Lower lobe of right lung (tissue), 2 donors: ENCODE results near the gene AOC2. TPM values are rescaled to one million over a fixed set of nuclear protein-coding genes. Genes with fewer than 3 reads are reported as not detected.
"Not testable (repeated sequence)": the region's sequence is repeated elsewhere in the genome, so short reads cannot be mapped to it uniquely, and the experiment has no call there.

Source experiments
- ATAC-seq, 2 donors: fragments of 200-7000 bp; cut with Tn5 transposase; one replicate each; pipeline ENCODE4 v1.9.1; 2020 to 2022; ENCODE audit warnings: mild to moderate bottlenecking in 2 of 2, moderate library complexity in 2 of 2
- DNase-seq: peaks from one replicate; pipeline ENCODE4 v3.0.0-alpha.2; 2020
- H3K27ac ChIP-seq: fragments of 200-600 bp; one replicate; pipeline ENCODE4 v1.8.0; 2022
- H3K27me3 ChIP-seq: fragments of 200-600 bp; one replicate; pipeline ENCODE4 v1.8.0; 2022; ENCODE audit warnings: low read depth
- H3K36me3 ChIP-seq: fragments of 200-600 bp; one replicate; pipeline ENCODE4 v1.8.0; 2022; ENCODE audit warnings: mild to moderate bottlenecking
- H3K4me1 ChIP-seq: fragments of 200-600 bp; one replicate; pipeline ENCODE4 v1.8.0; 2022
- H3K4me3 ChIP-seq: fragments of 200-600 bp; one replicate; pipeline ENCODE4 v1.8.0; 2022; ENCODE audit warnings: mild to moderate bottlenecking
- H3K9me3 ChIP-seq: fragments of 200-600 bp; one replicate; pipeline ENCODE4 v1.8.0; 2022
- intact Hi-C: fragments of 100-400 bp; cut with DNase I; formaldehyde crosslinking; loops from one replicate; pipeline ENCODE4 v1.11.0; 2022
- total RNA-seq: library from RNA; stranded (reverse); fragmentation: NEBNext Ultra II Directional; extraction: Animal tissue kit (Norgen Biotek cat#: 25700); gene quantifications from one replicate; pipeline ENCODE4 v1.2.1, GENCODE V29; 2021
- TF ChIP-seq, protein P1 (sequence below): fragments of 200-600 bp; IDR thresholded peaks from one replicate; pipeline ENCODE4 v1.8.0; 2022; ENCODE audit warnings: antibody characterized with exemption, mild to moderate bottlenecking
- donor health status: DM: no; HTN: yes; CAD: no; lungs with severe emphysema.

Gene AOC2
- total RNA-seq, 1 donor from 2014 or later: 2.1 TPM

DNA sequence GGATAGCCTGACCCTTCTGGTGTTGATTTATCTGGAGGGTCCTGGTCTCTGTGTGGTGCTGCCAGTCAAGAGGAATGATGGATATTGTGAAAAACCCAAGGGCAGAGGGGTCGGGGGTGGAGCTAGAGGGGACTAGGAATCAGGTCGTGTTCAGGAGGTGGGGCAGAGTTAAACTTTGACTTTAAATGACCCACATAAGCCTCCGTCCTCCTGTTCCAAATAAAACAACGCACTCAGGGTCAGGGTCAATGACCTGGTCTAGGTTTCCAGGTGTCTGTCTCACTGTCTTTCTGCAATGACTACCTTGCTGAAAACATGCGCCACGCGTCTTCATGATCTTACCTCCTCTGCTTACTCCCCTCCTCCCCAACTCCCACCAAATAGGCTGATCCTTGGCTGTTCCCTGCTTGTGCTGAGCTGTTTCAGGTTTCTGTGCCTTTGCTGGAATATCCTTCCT lies 21.3 kb downstream of the AOC2 start:
- no peaks in the 10 kb centered on the region for H3K36me3 ChIP-seq
- ATAC-seq: no peak
- TF ChIP-seq, protein P1, sequence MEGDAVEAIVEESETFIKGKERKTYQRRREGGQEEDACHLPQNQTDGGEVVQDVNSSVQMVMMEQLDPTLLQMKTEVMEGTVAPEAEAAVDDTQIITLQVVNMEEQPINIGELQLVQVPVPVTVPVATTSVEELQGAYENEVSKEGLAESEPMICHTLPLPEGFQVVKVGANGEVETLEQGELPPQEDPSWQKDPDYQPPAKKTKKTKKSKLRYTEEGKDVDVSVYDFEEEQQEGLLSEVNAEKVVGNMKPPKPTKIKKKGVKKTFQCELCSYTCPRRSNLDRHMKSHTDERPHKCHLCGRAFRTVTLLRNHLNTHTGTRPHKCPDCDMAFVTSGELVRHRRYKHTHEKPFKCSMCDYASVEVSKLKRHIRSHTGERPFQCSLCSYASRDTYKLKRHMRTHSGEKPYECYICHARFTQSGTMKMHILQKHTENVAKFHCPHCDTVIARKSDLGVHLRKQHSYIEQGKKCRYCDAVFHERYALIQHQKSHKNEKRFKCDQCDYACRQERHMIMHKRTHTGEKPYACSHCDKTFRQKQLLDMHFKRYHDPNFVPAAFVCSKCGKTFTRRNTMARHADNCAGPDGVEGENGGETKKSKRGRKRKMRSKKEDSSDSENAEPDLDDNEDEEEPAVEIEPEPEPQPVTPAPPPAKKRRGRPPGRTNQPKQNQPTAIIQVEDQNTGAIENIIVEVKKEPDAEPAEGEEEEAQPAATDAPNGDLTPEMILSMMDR: no peak
- H3K9me3 ChIP-seq: no peaks in the 10 kb centered on the region
- no peak overlapping the region for H3K4me3 ChIP-seq
- no peaks in the 10 kb centered on the region for H3K27me3 ChIP-seq
- intact Hi-C loops: no loop called here
- H3K27ac ChIP-seq: peak overlapping the region; percentile 63
- DNase-seq: no peak
- peaks cover 14% of the 10 kb centered on the region for H3K4me1 ChIP-seq

DNA sequence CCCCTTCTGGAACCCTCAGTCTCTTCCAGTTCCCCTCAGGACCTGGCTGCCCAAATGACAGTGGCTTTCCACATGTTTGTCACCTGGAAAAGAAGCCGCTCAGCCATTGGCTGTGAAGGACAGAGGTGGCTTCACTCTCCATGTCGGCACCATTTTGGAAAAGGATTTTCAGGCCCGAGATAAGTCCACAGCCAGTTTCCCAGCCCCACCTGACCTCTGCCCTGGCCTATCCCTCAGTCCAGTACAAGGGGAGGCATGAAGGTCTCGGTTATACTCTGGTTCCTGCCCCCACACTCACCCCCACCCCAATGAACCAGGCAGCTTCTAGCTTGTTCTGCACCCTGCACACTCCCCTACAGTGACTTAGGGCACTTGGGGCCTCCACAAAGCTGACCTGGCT lies 21.8 kb downstream of the AOC2 start:
- Histone ChIP-seq H3K27me3 (no peaks in the 10 kb centered on the region), H3K4me3 (no peak overlapping the region), H3K36me3 (no peaks in the 10 kb centered on the region), H3K27ac (no peak overlapping the region), H3K9me3 (no peaks in the 10 kb centered on the region), H3K4me1 (peaks cover 14% of the 10 kb centered on the region)
- DNase-seq (no peak), ATAC-seq (no peak)
- intact Hi-C loops: no loop called here
- TF ChIP-seq, protein P1: no peak

DNA sequence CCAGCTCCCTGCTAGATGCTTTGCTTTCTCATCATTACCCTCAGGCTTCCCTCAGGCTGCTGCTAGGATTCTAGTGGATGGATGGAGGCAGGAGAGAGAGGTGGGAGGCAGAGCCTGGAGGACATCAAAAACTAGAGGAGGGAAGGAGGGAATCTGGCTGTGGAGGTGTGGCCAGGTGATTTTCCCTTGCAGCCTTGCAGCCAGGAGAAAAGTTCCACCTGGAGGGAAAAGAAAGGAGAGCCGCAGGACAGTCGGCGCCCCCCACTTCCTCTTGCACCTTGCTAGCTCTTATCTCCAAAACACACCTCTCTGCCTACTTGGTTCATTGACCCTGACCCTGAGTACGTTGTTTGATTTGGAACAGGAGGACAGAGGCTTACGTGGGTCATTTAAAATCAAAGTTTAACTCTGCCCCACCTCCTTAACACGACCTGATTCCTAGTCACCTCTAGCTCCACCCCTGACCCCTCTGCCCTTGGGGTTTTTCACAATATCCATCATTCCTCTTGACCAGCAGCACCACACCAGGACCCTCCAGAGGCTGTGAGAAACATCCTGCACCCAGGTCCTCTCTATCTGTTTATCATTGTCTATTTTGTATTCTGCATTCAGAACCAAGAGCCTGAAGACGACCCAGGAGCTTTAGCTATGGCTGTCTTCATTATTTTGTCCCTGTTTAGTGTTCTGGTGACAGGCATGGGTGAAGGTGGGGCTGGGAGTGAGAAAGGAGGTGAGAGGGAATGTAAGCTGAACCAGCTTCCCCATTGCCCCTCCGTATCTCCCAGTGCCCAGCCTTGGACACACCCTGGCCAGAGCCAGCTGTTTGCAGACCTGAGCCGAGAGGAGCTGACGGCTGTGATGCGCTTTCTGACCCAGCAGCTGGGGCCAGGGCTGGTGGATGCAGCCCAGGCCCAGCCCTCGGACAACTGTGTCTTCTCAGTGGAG lies 22.5 kb downstream of the AOC2 start:
- DNase-seq: no peak
- intact Hi-C loops: no loop called here

GRCh38 chr17:42867694-42868261 lies 23.4 kb downstream of the AOC2 start:
- H3K9me3 ChIP-seq, intact Hi-C loops, H3K4me3 ChIP-seq, H3K27ac ChIP-seq, H3K36me3 ChIP-seq, DNase-seq, H3K27me3 ChIP-seq, ATAC-seq: not testable (repeated sequence)
- peaks cover 14% of the 10 kb centered on the region for H3K4me1 ChIP-seq

More for the DNA sequence above, 22.5 kb downstream of the AOC2 start:
- Histone ChIP-seq H3K27ac (no peak overlapping the region), H3K4me3 (no peak overlapping the region), H3K36me3 (no peaks in the 10 kb centered on the region), H3K4me1 (peaks cover 14% of the 10 kb centered on the region), H3K27me3 (no peaks in the 10 kb centered on the region), H3K9me3 (no peaks in the 10 kb centered on the region)
- TF ChIP-seq, protein P1: no peak
- no peak for ATAC-seq

GRCh38 chr17:42868338-42868737 lies 24.0 kb downstream of the AOC2 start:
- Histone ChIP-seq H3K27me3 (no peaks in the 10 kb centered on the region), H3K4me1 (peaks cover 14% of the 10 kb centered on the region), H3K27ac (no peak overlapping the region), H3K9me3 (no peaks in the 10 kb centered on the region), H3K36me3 (no peaks in the 10 kb centered on the region), H3K4me3 (no peak overlapping the region)
- intact Hi-C loops: no loop called here
- TF ChIP-seq, protein P1: no peak
- ATAC-seq (no peak), DNase-seq (no peak)

DNA sequence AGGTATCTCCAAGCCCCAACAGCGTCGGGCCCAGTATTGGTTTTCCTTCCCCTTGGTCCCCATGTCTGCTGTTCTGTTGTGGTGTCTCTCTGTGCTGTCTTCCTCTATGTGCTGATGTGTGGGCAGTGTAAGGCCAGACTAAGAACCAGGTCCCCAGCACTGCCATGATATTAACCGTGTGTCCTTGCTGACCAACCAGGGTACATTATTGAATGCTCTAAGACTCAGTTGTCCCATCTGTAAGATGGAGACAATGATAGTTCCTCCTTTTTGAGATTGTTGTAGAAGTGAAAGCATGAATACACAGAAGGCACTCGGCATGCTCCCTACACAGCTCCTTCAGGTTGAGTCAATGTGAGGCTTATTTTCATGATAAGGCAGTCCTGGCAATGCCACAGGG lies 27.3 kb downstream of the AOC2 start:
- intact Hi-C loops: no loop called here
- H3K4me3 ChIP-seq: no peak overlapping the region
- no peaks in the 10 kb centered on the region for H3K4me1 ChIP-seq

More for the DNA sequence above, 27.3 kb downstream of the AOC2 start:
- no peak for DNase-seq
- no peaks in the 10 kb centered on the region for H3K9me3 ChIP-seq
- ATAC-seq: no peak
- TF ChIP-seq, protein P1: no peak
- no peaks in the 10 kb centered on the region for H3K36me3 ChIP-seq
- H3K27me3 ChIP-seq: no peaks in the 10 kb centered on the region
- no peak overlapping the region for H3K27ac ChIP-seq
